ENCODE measurements around the gene SLC66A1. TPM values are rescaled to one million over a fixed set of nuclear protein-coding genes. Genes with fewer than 3 reads are reported as not detected.
A peak's percentile ranks its signal among the peaks of the same experiment; 100 is the strongest.

SLC66A1 gene
- total and polyA plus RNA-seq, 2 of the 13 experiments (the other 11 are each of a cell fraction or from before 2014, with no cell fraction given), result 15.4 to 18.9 TPM

DNA sequence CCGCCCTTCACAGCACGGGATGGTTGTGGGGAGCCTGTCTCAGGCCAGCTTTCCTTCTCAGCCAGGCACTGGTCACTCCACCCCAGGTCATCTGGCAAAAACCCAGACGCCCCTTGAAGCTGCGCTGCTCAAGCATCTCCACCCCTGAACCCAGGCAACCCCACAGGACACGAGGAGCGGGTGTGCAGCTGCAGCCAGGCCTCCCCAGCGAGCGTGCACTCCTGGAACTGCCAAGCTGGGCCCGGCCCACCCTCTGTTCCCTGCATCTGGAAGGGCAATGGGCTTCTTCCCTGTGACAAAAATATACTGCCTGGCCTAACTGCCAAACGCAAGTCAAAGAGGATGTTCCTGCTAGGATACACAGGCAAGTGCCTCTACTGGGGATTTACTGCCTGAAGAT is 39.7 kb downstream of the SLC66A1 start:
- ChIA-PET POLR2A (no interaction called here), CTCF (ENCODE audit: low intra/inter-chr PET ratio, low total read pairs) (no interaction called here)
- H3K9me3 ChIP-seq (ENCODE audit: low read length), result no peaks in the 10 kb centered on the region
- FAIRE-seq (no peak), DNase-seq (ENCODE audit: low spot score) (no peak), ATAC-seq (no peak)
- no peaks in the 10 kb centered on the region for H3K4me1 ChIP-seq (ENCODE audit: insufficient read depth, low read length)
- no TSS peak for BruUV-seq (replicated peaks)
- H3K4me2 ChIP-seq (ENCODE audit: low read depth, low read length), result no peak overlapping the region
- H3K9ac ChIP-seq (ENCODE audit: insufficient read depth, low read depth, low read length), result no peak overlapping the region
- H3K36me3 ChIP-seq (replicated peaks in 1 of 2; ENCODE audit: control insufficient read depth in 1 of 2, insufficient read depth in 2 of 2, low read length in 2 of 2), result peaks cover 35 to 68% of the 10 kb centered on the region in 2 experiments
- H3K4me3 ChIP-seq (replicated peaks in 1 of 3; ENCODE audit: insufficient read depth in 1 of 3, low read depth in 2 of 3, low read length in 3 of 3), result no peak overlapping the region
- H3K27me3 ChIP-seq (ENCODE audit: control insufficient read depth in 1 of 2, insufficient read depth in 2 of 2, low read length in 2 of 2), result no peaks in the 10 kb centered on the region
- TF ChIP-seq FOSL1 (CRISPR knock-in tag; IDR thresholded peaks at IDR 0.05; ENCODE audit: borderline replicate concordance) (no peak), AGO2 (optimal IDR thresholded peaks at IDR 0.05; ENCODE audit: low read depth, low read length) (peak; percentile 37)
- in situ Hi-C loops (cut with HindIII; ENCODE audit: extremely low pct_ligation_motif_present, low pct_unique_long_range_greater_than_20kb) (no loop called here), intact Hi-C loops (cut with micrococcal nuclease; ENCODE audit: unreplicated experiment) (no loop called here)
- H3K27ac ChIP-seq (ENCODE audit: extremely low read length, insufficient read depth, low read length), result no peak overlapping the region
- no peaks in the 10 kb centered on the region for H4K20me1 ChIP-seq (ENCODE audit: insufficient read depth, low read length)
- H2AFZ ChIP-seq (ENCODE audit: low read length), result no peak overlapping the region
- 90% methylated on average over 7 of the region's 10 CpGs for WGBS (ENCODE audit: low lambda C conversion rate)
- H3K79me2 ChIP-seq (ENCODE audit: insufficient read depth, low read length), result no peaks in the 10 kb centered on the region

DNA sequence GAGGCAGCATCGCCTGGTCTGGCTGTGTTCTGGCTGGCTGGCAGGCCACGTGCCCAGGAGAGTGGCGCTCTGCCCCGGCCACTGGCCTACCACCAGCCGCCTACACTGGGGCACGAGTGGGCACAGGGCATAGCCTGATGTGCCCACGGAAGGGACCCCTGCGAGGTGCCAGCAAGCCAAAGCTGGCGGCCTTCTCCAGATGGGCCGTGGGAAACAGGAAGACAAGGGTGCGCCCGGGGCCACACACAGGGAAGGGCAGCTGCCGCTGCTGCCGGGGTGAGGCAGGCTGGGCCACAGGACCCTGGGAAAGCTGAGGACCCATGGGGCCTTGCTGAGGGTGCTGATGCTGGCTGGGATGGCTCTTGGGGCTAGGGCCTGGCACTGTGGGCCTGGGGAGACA is 40.7 kb downstream of the SLC66A1 start:
- H3K9ac ChIP-seq (ENCODE audit: insufficient read depth, low read depth, low read length), result no peak overlapping the region
- H3K4me3 ChIP-seq (replicated peaks in 1 of 3; ENCODE audit: insufficient read depth in 1 of 3, low read depth in 2 of 3, low read length in 3 of 3), result no peak overlapping the region
- ATAC-seq (no peak), FAIRE-seq (no peak), DNase-seq (ENCODE audit: low spot score) (no peak)
- no peaks in the 10 kb centered on the region for H3K4me1 ChIP-seq (ENCODE audit: insufficient read depth, low read length)
- WGBS (ENCODE audit: low lambda C conversion rate), result 96% methylated on average over 4 of the region's 14 CpGs
- POLR2A ChIA-PET, result no interaction called here
- no TSS peak for BruUV-seq (replicated peaks)
- intact Hi-C loops (cut with micrococcal nuclease; ENCODE audit: unreplicated experiment), result no loop called here
- H3K9me3 ChIP-seq (ENCODE audit: low read length), result no peaks in the 10 kb centered on the region
- H3K27me3 ChIP-seq (ENCODE audit: control insufficient read depth in 1 of 2, insufficient read depth in 2 of 2, low read length in 2 of 2), result no peaks in the 10 kb centered on the region
- no peaks in the 10 kb centered on the region for H4K20me1 ChIP-seq (ENCODE audit: insufficient read depth, low read length)
- H3K4me2 ChIP-seq (ENCODE audit: low read depth, low read length), result no peak overlapping the region
- no peak overlapping the region for H3K27ac ChIP-seq (ENCODE audit: extremely low read length, insufficient read depth, low read length)
- TF ChIP-seq JUNB (CRISPR knock-in tag; IDR thresholded peaks at IDR 0.05; ENCODE audit: borderline replicate concordance) (no peak), AGO2 (optimal IDR thresholded peaks at IDR 0.05; ENCODE audit: low read depth, low read length) (peak; percentile 64), ZNF143 (CRISPR knock-in tag; IDR thresholded peaks at IDR 0.05) (no peak), ZNF235 (CRISPR knock-in tag; IDR thresholded peaks at IDR 0.05; ENCODE audit: borderline replicate concordance) (no peak)
- H3K36me3 ChIP-seq (replicated peaks in 1 of 2; ENCODE audit: control insufficient read depth in 1 of 2, insufficient read depth in 2 of 2, low read length in 2 of 2), result peaks cover 39 to 76% of the 10 kb centered on the region in 2 experiments
- H3K79me2 ChIP-seq (ENCODE audit: insufficient read depth, low read length), result no peaks in the 10 kb centered on the region
- in situ Hi-C loops (cut with HindIII; ENCODE audit: extremely low pct_ligation_motif_present, low pct_unique_long_range_greater_than_20kb), result no loop called here
- CTCF ChIA-PET (ENCODE audit: low intra/inter-chr PET ratio, low total read pairs), result no interaction called here
- H2AFZ ChIP-seq (ENCODE audit: low read length), result no peak overlapping the region

Data from HepG2 (cell line).